SK-N-DZ (cell line): Measurements from ENCODE around the gene SCARF1.

Experiments
- DNase-seq: peaks from one replicate; pipeline ENCODE4 v3.0.0-alpha.2; 2015; ENCODE audit warnings: low spot score

Gene SCARF1

DNA sequence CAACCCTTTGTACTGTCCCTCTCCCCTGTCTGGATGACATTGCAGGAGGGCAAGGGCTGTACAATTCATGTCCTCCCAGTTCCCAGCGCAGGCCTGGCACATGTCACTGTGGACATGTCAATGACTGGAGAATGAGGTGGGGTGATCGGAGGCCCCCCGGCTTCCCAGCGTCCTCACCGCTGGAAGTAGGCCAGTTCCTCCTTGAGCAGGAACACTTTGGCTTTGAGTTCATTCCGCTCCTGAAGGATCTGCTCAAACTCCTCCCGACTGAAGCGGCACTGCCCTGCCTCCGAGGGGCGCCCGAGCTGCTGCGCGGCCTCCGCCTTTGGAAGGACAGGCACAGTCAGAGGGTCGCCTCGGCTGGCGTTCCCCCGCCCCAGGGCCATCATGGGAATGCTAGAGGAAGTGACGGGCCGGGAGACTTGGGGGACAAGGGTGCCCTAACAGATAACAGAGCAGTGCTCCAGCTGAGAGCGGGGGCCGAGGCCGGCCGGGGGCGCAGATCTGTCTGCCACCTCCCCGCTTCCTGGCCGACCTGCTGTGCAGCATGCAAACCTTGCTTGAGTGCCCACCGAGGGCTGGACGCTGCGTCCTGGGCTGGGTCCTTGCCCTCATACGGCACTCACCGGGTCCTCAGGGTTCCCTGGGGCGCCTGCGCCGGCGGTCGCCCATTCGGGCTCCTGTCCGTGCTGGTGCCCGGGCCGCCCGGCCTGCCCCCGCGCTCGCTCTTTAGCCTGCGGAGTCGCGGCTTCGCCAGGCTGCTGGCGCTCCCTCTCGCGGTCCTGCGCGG, 2.8 kb upstream of the SCARF1 start:
- DNase-seq: no peak

DNA sequence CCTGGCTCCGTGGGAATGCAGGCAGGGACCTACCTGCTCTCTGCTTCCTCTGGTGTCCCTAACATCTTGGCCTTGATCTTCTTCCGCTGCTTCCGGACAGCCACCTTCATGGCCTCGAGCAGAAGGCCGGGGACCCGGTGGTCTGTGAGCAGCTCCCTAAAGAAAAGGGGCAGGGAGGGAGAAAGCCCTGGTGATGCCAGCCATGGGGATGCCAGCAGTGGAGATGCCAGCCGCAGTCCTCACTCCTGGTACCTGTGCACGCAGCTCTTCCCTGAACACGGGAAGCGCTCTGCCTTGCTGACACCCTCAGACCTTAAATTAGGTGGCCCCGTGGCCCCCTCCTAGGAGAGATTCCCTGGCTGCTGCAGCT, 2.3 kb upstream of the SCARF1 start:
- no peak for DNase-seq

DNA sequence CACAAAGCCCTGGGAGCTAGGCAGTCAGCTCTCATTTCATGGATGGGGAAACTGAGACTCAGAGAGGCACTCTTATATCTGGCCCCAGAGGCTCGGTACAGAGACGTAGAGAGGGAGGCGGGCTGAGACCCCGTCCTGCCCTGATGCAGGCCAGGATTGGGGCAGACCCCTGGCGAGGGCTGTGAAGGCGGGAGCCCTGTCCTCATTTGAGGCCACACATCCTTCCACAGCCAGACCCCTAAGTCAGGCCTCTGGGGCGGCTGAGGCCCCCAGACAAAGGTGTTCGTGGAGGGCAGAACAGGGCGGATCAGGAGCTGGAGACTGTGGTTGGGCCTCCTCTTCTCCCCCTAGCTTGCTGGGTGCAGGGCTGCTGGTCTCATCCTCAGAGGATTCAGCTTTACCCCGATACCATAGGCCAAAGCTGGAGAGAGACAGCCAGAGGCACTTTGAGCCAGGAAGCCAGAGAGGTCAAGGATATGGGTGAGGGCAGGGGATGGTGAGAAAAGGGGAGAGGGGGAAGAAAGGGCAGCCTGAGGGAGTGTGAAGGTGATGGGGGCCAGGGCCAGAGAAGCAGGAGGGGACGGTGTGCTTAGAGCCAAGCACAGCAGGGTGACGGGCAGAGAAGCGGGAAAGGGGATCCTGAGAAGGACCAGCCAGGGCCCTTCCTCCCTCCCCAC, 805 bp upstream of the SCARF1 start:
- DNase-seq: no peak

DNA sequence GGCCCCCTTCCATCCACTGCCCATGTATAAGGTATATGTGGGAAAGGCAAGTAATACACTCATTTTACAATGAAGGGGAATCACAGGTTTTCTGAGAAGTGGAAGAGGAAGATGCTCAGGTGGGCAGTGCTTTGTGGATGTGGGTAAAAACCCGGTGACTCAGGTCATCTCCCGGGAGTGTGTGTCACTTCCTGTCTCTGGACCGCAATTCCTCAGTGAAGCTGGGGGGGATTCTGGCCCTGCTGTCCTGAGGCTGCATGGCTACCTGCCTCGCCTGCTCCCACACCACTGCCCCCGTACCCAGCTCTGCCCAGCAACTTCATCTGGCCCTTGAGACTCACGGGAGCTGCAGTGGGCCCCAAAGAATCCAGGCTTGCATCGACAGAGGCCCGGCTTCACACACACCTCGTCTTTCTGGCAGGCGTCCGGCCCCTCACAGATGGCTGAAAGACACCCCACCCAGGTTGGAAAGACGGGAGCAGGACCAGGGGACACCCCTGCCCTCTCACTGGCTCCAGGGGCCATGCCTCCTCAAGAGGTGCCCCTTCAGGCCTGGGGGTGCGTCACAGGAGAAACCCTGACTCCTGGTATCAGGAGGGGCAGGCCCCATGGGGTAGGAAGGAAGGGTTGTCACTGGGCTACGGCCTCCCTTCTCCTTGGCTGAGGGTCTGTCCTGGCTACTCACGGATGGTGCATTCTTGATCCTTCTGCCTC, 882 bp downstream of the SCARF1 start:
- DNase-seq: no peak

DNA sequence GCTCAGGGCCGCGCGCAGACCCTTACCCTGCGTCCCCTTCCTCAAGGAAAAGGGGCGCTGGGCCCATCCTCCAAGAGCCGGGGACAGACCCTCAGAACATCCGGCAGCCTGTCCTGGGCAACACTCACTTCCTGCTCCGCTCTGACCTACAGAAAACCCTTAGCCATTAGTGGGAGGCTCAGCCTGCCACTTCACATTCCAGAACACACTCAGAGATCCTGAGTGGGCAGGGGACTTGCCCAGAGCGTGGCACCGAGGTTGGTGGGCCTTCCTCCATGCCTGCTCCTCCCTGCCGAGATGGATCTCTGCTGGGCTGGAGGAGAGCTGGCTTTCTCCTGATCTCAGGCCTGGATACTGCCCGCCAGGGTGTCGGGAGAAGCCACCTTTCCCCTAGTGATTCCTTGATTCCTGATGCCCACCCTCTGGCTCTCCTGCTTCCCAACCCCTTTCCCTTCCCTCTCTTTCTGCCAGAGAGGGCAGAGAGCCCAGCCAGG, 1.5 kb downstream of the SCARF1 start:
- DNase-seq: no peak

DNA sequence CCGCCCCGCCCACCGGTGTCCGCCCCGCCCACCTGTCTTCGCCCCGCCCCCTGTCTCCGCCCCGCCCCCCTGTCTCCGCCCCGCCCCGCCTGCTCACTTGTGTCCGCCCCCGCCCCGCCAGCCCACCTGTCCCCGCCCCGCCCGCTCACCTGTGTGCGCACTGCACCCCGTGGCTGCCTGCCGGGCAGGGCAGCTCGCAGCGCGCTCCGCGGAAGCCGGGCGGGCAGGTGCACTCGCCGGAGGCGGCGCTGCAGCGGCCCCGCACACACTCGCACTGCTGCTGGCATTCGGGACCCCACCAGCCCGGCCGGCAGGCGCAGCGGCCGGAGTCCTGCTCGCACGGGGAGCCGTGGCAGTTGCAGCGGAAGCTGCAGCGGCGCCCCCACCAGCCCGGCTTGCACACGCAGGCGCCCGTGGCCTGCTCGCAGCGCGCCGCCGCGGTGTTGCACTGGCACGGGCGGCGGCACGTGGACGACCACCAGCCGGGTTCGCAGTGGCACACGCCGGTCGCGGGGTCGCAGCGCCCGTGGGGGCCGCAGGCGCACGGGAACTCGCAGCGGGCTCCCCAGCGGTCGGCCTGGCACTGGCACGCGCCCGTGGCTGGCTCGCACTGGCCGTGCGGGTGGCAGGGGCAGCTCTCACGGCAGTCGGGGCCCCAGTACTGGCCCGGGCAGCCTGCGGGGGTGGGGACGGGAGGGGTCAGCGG, 2.1 kb downstream of the SCARF1 start:
- no peak for DNase-seq

DNA sequence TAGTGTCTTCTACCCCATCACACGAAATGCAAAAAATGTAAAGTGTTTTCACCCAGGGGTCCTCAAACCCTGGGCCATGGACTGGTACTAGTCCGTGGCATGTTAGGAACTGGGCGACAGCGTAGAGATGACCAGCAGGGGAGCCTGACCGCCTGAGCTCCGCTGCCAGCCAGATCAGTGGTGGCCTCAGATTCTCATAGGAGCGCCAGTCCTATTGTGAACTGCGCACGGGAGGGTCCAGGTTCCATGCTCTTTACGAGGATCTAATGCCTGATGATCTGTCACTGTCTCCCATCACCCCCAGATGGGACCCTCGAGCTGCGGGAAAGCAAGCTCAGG, 4.5 kb downstream of the SCARF1 start:
- DNase-seq: no peak

DNA sequence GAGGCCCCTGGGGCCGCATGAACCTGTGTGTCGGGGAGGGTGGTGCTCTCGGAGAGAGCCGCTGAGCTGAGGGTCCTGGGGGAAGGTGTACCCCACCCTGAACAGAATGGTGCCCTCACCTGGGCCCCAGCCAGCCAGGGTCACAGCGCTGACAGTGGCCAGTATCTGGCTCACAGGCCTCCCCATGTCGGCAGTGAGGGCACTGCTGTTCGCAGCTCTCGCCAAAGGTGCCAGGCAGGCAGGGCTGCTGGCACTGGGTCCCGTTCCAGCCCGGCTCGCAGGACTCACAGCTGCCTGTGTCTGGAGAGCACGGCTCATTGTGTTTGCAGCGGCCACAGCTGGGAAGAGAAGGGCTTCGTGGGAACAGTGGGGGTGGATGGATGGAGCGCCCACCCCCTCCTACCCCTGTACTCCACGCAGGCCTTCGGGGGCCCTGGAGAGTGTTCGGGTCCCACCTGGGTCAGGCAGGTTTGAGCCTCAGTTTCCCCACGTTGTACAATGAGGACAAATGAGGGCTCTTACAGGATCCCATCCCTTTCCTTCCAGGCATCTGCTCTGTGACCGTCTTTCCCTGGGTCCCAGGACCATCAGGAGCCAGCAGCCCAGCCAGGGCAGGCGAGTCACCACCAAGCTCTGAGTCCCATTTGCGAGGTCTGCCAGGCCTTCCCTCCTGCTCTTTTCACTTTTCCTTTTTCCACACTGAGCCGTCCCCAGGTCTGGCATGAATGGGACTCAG, 5.0 kb downstream of the SCARF1 start:
- no peak for DNase-seq

DNA sequence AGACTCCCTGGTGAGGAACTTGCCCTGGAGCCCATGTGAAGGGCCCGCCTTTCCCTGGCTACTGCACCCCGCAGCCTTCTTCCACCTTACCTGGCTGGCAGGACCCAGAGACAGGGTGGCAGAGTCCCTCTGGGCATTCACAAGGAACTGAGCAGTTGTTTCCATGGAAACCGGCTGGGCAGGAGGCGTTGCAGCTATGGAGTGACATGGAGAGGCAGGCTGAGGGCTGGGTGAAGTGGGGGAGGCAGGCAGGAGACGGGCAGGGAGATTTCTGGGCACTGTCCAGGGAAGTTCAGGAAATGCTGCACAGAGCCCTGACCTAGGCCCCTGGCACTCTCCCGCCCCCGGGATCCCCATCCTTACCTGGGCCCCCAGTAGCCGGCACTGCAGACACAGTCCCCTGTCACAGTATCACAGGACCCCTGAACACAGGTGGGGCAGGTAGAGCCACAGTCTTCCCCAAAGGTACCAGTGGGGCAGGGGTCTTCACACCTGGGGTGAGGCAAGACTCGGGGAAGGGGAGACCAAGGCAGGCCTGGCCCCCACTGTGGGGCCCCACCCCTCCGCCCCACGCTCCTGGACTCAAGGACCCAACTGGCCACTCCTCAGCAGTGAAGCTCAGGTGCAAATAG, 5.9 kb downstream of the SCARF1 start:
- DNase-seq: peak; percentile 45

DNA sequence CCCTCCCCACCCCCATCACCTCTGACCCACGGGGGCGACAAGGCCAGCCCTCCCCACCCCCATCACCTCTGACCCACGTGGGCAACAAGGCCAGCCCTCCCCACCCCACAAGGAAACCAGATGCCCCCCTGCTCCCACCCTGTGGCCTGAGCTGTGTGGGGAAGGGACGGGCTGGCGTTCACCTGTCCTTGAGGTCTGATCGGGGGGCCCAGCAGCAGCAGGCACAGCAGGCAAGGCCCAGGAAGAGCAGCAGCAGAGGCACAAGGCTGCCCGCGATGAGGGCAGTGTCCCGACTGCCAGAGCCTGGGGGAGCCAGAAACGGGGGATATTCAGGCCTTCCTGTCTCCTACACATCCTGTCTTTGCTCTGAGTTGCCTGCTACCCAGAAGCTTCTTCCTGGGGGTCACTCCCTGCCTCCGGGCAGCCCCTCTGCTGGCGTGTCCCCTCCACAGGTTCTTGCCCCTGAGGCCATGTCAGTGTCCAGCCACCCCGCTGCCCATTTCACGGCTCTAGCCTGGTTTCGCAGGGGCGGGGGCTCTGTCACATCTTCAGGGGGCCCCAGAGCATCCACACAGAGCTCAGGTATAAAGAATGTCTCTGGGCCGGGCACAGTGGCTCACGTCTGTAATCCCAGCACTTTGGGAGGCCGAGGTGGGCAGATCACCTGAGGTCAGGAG, 6.8 kb downstream of the SCARF1 start:
- no peak for DNase-seq

DNA sequence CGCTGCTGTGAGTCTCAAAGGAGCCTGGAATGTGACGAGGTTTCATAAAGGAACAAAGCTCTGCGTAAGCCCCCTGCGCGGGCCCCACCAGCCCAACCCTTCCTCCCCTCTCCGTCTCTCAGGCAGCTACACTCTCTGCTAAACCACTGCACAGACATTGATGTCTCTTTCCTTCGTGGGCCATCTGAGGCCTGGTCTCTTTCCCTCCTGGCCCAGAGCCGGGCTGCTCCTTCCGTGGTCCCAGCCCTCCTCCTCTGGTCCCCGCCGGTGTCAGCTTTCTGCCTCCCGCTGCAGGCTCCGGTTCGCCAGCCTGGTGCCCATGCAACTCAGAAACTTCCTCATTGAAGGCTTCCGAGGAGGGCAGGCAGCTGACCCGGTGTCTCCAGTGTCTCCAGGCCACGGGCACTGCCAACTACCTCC, 7.4 kb downstream of the SCARF1 start:
- DNase-seq: peak; percentile 36

DNA sequence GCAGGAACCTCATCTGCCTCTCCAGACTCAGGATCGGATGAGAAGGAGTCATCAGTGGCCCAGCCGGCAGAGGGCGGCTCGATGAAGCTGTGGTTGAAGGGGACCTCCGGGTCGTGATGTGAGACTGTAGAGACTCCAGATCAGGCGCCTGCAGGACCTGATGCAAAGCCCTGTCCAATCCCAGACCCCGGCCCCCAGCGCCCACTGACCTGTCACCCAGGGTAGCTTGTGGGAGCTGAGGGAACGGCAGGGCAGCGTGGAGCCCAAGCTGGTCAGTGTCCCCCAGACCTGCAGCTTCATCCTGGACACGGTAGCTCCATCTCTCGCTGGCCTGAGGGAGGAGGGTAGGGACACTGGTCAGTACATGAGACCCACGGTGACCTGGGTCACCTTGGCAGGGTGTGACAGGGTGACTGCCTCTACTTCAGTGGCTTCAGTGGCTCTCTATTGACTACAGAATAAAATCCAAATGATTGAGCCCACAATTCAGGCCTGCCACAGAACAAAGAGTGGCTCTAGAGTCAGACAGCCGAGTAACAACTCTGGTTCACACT, 8.7 kb downstream of the SCARF1 start:
- DNase-seq: no peak

DNA sequence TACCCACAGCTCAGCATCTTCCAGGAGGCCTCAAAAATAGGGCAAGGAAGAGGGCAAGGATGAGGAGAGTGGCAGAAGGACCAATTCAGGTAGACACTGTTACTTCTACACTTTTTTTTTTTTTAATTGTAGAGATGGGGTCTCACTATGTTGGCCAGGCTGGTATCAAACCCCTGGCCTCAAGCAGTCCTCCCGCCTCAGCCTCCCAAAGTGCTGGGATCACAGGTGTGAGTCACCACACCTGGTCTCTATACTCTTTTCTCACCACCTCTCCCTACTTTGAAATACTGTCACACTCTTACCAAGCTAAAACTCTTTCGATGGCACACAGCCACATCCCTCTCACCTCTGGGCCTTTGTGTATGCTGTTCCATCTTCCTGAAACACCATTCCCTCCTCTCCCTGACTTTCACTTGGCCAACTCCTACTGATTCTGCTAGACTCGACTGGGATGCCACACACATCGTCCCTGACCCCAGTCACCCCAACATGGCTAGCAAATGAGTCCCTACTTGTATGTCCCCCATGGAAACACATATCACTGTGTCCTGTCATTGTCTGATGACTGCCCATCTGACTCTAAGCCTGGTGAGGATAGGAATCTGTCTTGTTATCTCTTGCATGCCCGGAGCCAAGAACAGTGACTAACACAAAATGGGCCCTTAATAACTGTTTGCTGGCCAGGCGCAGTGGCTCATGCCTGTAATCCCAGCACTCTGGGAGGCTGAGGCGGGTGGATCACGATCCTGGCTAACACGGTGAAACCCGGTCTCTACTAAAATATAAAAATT, 9.7 kb downstream of the SCARF1 start:
- DNase-seq: no peak

DNA sequence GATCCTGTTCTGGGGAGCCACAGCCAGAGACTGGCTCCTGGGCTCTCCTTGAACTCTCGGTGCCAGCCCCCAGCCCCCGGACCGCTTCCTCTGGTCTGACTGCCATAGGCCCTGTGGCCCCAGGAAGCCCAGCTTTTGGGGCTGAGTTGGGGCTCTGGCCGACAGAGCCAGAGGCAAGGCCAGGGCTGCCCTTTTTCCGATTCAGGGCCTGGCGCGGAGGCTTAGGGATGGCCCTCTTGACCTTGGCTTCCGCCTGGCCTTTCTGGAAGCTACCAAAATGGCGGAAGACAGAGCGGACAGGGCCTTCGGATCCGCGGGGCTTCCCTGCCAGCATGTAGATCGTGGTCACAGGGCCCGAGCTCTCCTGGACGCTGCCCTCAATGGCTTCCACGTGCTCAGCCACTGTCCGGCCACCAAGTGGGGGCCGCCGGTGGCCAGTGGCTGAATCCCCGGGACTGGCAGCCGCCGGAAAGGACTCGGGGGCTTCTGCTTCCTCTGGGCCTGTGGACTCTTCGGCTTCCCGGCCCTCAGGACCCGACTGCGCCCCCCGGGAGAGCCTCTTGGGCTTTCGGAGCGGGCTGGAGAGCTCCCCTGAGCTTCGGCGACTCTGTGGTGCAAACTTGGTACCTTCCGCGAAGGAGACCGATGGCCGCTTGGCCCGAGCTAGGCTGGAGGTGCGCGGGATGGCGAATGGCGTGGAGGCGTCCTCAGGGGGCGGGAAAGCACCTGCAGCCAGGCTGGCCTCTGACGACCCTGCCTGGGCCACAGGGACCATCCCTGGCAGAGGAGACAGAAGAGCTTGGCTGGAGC, 10.5 kb downstream of the SCARF1 start:
- DNase-seq: no peak

DNA sequence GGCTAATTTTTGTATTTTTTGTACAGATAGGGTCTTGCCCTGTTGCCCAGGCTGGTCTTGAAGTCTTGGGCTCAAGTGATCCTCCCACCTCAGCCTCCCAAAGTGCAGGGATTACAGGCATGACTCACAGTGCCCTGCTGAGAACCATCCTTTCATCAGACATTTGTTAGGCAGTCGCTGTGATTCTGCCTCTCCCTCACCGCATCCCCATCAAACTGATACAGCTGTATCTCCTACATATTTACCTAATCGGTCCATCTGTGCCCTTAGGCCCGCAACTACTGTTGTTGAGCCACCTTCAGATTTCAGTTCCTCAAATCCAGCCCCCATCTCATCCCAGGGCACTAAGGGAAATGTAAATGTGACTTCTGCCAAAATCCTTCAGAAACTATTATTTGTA, 14.9 kb downstream of the SCARF1 start:
- no peak for DNase-seq

DNA sequence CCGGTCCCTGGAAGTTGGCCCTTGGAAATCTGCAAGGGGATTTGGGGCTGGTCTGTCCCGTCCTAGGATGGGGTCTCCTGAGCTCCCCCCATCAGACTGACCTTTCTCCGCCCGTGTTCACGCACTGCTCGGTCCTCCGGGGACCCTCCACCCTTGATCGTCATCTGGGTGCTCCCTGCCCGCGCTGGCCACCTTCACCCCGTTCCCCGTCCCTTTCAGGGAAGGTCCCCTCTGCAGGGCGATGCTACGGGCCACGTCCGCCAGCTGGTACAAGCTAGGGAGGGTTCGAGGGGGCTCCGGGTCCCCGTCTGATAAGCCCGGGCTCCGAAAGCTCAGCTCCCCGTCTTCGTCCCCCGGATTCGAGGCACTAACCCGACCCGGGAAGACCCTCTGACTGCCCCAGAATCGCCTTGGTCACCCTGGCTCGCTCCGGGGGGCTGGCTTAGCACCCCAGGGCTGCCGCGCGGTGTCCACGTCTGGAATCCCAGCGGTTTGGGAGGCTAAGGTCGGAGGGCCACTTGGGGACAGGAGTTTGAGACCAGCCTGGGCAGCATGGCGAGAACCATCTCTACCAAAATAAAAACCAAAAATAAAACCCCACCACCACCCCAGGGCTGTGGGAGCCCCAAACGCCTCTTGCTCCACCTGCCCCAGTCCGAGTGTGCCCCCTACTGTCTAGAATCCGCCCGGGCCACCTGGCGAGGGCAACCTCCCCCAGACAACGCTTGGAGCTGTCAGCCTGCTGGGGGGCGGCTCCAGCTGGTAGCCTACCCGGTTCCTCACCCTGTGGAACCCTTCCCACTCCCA, 15.8 kb downstream of the SCARF1 start:
- peak; percentile 46 for DNase-seq

DNA sequence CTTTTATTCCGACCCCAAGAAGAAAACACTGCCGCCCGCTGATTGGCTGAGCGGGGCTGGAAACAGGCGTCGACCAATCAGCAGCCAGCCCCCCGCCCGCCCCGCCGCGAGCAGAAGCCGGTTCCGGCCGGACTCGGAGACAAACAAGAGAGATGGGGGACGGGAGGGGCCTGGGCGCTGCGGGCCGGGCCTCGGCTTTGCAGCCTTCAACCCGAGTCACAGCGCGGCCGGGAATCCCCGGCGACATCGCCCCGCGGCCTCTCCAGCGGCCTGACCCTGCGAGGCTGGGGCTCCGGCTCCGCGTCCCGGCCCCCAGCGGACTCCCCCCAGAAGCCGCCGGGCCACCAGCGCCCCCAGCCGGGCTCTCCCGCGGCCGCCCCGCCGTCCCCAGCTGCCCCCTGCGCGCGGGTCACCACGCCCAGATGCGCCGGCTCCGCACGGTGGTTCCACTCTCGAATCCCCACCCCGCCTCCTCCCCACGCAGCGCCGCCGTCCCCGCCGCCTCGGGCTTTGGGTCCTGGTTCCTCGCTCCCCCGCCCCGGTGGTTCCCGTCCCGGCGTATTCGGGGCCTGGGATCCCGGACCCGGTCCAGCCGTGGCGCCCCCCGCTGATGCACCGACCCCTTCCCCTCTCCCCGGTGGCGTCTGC, 16.6 kb downstream of the SCARF1 start:
- peak; percentile 99 for DNase-seq
